ENCODE data around the gene DLGAP4. TPM values are rescaled to one million over a fixed set of nuclear protein-coding genes. Genes with fewer than 3 reads are reported as not detected.

Gene DLGAP4
- total RNA-seq, 1 donor from 2014 or later, result 31.5 TPM

DNA sequence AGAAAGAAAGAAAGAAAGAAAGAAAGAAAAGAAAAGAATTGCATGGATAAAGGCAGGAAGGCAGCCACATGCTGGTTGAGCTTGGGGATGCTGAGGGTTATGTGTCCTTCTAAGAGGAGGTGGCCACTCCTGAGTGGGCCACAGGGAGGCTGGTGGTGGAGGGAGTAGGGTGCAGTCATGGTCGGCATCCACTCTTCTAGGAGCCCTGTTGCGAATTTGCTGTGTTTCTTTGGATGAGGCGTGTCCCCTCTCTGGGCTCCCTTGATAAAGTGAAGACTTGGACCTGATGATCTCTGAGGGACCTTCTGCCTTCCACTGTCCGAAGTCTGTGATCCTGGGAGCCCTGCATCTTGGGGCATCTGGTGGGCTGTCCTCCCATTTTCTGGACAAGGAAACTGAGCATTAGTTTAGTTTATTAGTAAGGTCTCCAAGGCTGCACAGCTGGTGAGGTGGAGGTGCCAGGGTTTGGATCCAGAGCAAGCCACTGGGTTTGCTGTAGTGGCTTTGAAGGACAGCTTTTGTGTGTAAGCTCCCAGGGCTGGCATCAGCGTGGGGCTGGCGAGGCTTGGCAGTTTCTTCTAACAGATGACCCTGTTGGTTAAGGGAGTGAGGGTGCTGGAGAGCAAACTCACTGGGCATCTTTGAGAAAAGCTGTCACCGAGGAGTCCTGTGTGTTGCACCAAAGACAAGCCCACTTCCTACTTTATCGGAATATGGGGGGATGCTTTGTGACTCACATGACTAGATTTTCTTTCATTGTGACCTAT is 4.3 kb downstream of the DLGAP4 start:
- ATAC-seq, result no peak

DNA sequence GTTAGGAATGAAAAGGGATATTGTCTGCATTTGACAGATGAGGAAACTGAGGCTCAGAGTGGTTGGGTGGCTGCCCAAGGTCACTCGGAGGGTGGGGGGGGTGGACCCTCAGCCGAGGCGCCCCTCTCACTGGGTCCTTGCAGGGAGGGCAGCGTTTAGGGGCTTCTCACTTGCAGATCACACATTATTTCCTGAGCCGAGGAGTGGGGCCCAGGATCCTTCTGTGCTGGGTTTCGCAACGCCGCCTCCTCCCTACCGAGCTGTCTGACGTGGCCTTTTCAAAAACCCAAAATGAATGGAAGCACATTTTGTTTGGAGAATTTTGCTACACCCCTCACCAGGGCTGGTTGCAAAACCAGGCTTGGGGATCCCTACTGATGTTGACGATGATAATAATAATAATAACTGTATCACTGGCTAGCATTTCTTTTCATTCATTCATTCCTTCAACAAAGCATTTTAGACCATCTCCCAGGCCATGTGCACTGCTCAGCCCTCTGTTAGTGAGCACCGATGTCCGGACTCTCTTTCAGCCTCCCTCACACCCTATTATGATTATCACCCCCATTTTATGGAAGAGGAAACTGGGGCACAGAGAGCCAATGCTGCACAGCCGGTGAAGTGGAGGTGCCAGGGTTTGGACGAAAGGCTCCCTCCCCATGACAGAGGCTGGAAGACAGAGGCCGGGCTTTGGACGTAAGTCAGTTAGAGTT is 5.2 kb downstream of the DLGAP4 start:
- ATAC-seq, result no peak

- no peak for ATAC-seq
Observed at GRCh38 chr20:36311854-36312723, 6.0 kb downstream of the DLGAP4 start.

DNA sequence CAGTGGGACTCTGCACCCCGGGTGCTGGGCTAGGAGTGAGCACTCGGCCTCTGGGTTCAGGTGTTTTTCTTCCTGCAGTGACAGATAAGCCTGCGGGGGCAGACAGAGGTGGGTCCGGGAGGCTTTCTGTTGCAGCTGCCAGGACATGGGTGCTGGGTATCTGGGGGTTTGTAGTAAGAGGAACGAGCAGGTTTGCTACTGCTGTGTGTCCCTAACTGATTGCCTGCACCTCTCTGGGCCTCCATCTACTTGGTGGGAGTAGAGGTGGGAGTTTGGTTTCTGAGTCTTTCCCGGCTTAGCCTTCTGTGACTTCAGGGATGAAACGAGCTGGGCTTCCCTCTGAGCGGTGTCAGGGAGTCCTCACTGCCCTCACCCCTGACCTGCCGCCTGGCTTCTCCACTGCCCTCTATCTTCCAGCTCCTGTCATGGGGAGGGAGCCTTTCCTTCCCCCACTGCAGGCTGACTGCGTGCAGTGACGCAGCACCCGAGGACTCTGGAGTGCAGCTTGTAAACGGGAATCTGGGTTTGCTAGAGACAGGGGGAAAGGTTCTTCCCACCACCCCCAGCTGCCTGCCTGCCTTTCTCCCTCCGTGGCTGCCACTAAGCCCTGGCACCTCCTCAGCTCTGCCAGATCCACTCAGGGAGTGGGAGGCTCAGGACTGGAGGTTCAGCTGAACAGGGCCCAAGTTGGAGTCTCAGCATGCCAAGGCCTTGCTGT is 6.7 kb downstream of the DLGAP4 start:
- no peak for ATAC-seq

DNA sequence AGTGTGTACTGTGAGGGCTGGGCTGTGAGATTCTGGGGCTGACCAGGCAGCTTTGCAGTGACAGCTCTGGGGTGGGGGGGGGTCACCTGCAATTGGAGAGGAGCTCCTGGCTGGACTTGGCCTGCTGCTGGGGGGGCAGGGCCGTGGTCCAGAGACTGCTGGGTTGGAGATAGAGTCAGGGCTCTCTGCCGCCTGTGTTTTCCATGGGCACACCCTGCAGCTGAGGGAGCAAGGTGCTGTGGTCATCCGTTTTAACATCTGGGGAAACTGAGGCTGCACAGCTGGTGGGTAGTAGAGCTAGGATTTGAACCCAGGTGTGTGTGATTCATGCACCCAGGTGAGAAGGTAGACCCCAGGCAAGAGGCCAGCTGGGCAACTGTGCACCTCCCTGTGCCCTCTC is 7.3 kb downstream of the DLGAP4 start:
- no peak for ATAC-seq

DNA sequence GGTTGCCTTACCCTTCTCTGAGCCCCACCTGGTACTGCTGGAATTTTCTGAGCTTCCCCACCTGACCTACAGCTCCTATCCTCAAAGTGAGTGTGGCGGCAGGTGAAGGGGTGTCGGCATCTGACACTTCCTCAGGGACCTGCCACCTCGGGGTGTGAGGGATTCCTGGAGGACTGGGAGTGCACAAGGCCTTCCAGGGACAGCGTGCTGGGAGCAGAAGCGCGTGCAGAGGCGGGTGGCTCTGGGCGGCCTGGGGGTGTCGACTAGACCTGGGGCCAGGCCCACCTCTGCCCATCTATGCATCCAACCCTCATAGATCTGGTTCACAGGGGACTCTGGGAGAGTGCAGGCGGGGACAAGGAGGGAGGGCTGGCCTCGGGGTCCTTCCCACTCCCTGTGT is 7.8 kb downstream of the DLGAP4 start:
- no peak for ATAC-seq

GRCh38 chr20:36314734-36315544 is 8.8 kb downstream of the DLGAP4 start:
- no peak for ATAC-seq

GRCh38 chr20:36315545-36316351 is 9.6 kb downstream of the DLGAP4 start:
- no peak for ATAC-seq

DNA sequence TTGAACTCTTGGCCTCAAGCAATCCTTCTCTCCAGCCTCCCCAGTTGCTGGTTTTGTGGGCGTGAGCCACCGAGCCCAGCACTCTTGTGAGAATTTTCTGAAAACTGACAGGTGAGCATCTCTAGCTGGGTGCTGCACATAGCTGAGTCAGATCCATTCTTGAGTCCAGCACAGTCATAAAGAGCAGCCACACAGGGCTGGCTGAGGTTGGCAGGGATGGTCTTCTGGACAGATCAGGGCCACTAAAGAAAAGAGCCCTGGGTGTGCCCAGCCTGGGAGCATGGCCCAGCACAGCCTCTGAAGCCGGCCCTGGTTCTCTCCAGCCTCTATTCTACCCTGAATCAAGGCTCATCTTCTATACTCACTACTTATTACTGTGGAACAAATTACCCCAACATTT is 11.5 kb downstream of the DLGAP4 start:
- no peak for ATAC-seq

- no peak for ATAC-seq
Observed at GRCh38 chr20:36318166-36318565, 12.0 kb downstream of the DLGAP4 start.

- no peak for ATAC-seq
Observed at GRCh38 chr20:36319356-36320260, 13.5 kb downstream of the DLGAP4 start.

DNA sequence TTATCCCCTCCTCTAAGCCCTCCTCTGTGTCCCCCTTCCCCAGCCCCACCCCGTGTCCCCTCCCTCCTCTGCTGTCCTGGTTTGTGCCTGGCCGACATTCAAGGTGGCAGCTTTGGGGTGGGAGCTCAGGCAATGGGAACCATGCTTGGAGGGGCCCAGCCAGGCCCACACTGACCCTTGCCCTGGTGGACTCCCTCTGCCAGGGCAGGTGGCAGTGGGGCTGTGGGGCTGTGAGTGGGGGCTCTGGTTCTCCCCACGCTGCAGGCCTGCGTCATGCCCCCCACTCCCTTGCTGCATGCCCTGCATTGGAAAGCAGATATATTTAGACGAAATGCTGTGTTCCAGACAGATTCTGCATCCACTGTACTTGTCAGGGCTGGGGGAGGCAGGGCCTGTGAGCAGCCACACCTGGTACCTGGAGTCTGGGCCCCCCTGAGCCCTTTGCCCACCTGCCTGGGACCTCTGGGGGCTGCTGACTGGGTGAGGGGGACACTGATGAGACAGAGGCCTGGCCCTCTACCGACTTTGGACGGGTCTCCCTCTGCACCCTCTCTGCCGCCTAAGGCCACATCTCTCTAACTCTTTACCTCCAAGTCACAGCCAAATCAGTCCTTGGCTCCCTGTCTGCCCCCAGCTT is 14.2 kb downstream of the DLGAP4 start:
- no peak for ATAC-seq

GRCh38 chr20:36320898-36321695 is 15.0 kb downstream of the DLGAP4 start:
- ATAC-seq, result peak; percentile 10

- ATAC-seq, result no peak
Observed at GRCh38 chr20:36322131-36322530, 16.0 kb downstream of the DLGAP4 start.

DNA sequence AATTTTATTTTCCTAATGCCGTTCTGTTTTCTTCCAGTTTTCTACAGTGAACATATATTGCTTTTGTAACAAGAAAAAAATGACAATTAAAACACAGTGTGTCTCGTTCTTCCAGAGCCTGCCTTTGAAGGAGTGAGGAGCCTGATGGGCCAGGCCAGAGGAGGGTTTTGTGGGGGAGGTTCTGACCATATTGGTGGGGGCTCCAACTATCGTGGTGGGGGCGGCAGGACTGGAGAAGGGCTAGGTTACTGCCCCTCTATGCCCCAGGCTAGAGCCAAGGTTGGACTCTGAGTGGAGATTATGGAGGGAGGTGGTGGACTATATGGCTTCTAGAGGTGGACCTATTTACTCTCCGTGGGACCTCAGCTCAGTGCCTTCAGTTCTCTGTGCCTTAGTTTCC is 24.0 kb downstream of the DLGAP4 start:
- ATAC-seq, result no peak

GRCh38 chr20:36331209-36331608 is 25.1 kb downstream of the DLGAP4 start:
- no peak for ATAC-seq

DNA sequence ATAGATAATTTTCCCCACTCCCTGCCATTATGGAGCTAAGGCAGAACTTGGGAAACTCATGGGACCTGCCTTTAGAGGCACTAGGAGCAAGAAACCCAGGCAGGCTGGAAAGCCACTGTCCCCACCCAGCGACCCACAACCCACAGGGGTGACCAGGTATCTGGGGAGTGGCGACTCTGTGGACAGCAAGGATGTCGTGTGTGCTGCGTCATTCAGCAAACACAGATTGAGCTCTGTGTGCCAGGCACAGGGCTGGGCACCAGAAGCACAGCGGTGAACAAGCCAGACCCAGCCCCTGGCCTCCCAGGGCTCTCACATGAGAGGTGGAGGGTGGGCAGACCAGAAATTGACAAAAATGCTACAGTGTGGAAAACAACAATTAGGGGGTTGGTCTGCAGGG is 27.7 kb downstream of the DLGAP4 start:
- no peak for ATAC-seq

All from esophagus mucosa (tissue), 1 donor.